ENCODE measurements around the gene SKAP2. TPM values are rescaled to one million over a fixed set of nuclear protein-coding genes. Genes with fewer than 3 reads are reported as not detected.

Gene SKAP2
- total and polyA plus RNA-seq, 2 of the 4 experiments (the other 2 are of a cell fraction) = 5.7 to 7.4 TPM

- ATAC-seq (ENCODE audit: low read depth) (no peak), DNase-seq (no peak)
- intact Hi-C loops (cut with micrococcal nuclease) (no loop called here), dilution Hi-C loops (cut with HindIII; ENCODE audit: low sequenced_read_pairs, unreplicated experiment) (no loop called here), in situ Hi-C loops (cut with MboI; ENCODE audit: low sequenced_read_pairs) (no loop called here)
- Histone ChIP-seq H4K5ac (ENCODE audit: low read depth, low read length) (no peak overlapping the region), H2BK15ac (ENCODE audit: low read depth, low read length) (no peak overlapping the region), H4K20me1 (ENCODE audit: insufficient read depth, low read length) (no peaks in the 10 kb centered on the region), H3K9ac (ENCODE audit: low read depth, low read length) (no peak overlapping the region), H3K4ac (ENCODE audit: low read depth, low read length) (no peak overlapping the region), H2BK120ac (ENCODE audit: low read depth, low read length) (no peak overlapping the region), H2BK5ac (ENCODE audit: low read depth, low read length, poor library complexity, severe bottlenecking) (no peak overlapping the region), H3K27me3 (ENCODE audit: control insufficient read depth, insufficient read depth, low read length) (peaks cover 2% of the 10 kb centered on the region), H3K9me1 (ENCODE audit: insufficient read depth, low read length) (no peaks in the 10 kb centered on the region), H2AFZ (replicated peaks; ENCODE audit: low read length, poor library complexity) (no peak overlapping the region), H3K9me3 (ENCODE audit: control insufficient read depth, insufficient read depth, low read length) (no peaks in the 10 kb centered on the region), H3K23ac (ENCODE audit: low read depth, low read length) (no peak overlapping the region), H2BK20ac (ENCODE audit: low read depth, low read length) (no peak overlapping the region), H4K8ac (ENCODE audit: low read depth in 2 of 2, low read length in 2 of 2) (no peak overlapping the region), H3K56ac (ENCODE audit: extremely low read depth, insufficient read depth, low read length) (no peak overlapping the region), H3K4me1 (ENCODE audit: control insufficient read depth, insufficient read depth, low read length) (no peaks in the 10 kb centered on the region), H3K4me2 (ENCODE audit: low read depth, low read length) (no peak overlapping the region), H2AK5ac (ENCODE audit: low read depth, low read length) (no peak overlapping the region), H3K4me3 (ENCODE audit: insufficient read depth, low read depth, low read length) (no peak overlapping the region), H3K27ac (ENCODE audit: insufficient read depth, low read length) (no peak overlapping the region), H2AK9ac (replicated peaks; ENCODE audit: low read depth, low read length, poor library complexity) (no peak overlapping the region), H3K36me3 (ENCODE audit: control insufficient read depth, insufficient read depth, low read length) (no peaks in the 10 kb centered on the region), H3K79me1 (ENCODE audit: low read depth in 1 of 2, low read length in 2 of 2) (no peaks in the 10 kb centered on the region), H3K18ac (ENCODE audit: low read depth, low read length) (no peak overlapping the region), H4K91ac (ENCODE audit: insufficient read depth, low read depth, low read length) (no peak overlapping the region), H3K14ac (replicated peaks; ENCODE audit: low read depth, low read length) (no peak overlapping the region)
- TF ChIP-seq MAFK (IDR thresholded peaks at IDR 0.05; ENCODE audit: low read depth, low read length) (0 out of 2 replicates have a peak, but pooled peaks have one; percentile 37), CHD1 (IDR thresholded peaks at IDR 0.05; ENCODE audit: low read depth, low read length) (no peak)
- ChIA-PET CTCF (no interaction called here), POLR2A (ENCODE audit: unreplicated experiment) (no interaction called here)
- BruUV-seq (replicated peaks) = no TSS peak
- WGBS, 2 experiments (ENCODE audit: extremely low coverage in 2 of 2, insufficient read length in 1 of 2) = no CpG with 5 or more reads among the region's 1 CpG
These were observed 33.5 kb upstream of the SKAP2 start for GRCh38 chr7:26897928-26898327.
